Endothelial cell of hepatic sinusoid (primary cell): ENCODE results near the gene SMARCE1.

Experiments
- in situ Hi-C: cut with HindIII; loops from 2 replicates; pipeline ENCODE4 v1.10.0; 2017; ENCODE audit warnings: low sequenced_read_pairs

Gene SMARCE1

DNA sequence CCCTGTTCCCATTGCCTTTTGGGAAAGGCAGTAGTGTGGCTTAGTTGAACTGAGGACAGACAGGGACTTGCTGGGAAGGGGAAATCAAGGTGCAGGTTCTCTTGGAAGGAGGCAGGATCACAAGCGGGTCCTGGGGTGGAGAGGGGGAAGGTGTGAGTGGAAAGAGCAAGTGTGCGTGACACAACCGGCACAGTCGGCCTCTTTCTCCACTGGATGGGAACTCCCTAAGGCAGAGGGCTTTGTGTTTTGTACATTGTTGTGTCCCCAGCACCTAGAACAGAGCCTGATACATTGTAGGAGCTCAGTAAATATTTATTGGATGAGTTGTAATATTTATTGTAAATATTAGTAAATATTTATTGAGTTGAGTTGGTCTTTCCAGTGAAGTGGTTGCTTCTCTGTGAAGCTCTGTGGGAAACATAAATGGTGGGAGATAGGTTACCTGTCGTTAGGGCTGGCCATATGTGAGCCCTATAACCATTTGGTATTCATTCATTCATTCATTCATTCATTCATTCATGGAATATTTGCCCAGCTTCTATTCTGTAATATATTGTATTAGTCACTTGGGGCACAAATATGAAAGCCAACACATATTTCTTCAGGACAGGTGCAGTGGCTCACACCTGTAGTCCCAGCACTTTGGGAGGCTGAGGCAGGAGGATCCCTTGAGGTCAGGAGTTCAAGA, 34.0 kb downstream of the SMARCE1 start:
- in situ Hi-C loops = no loop called here

- in situ Hi-C loops = no loop called here
Observed at GRCh38 chr17:40612599-40613244, 34.9 kb downstream of the SMARCE1 start.

- in situ Hi-C loops = no loop called here
Observed at GRCh38 chr17:40611840-40612474, 35.7 kb downstream of the SMARCE1 start.

- in situ Hi-C loops = no loop called here
Observed at GRCh38 chr17:40610359-40610758, 37.3 kb downstream of the SMARCE1 start.

- in situ Hi-C loops = no loop called here
Observed at GRCh38 chr17:40608061-40608581, 39.5 kb downstream of the SMARCE1 start.

DNA sequence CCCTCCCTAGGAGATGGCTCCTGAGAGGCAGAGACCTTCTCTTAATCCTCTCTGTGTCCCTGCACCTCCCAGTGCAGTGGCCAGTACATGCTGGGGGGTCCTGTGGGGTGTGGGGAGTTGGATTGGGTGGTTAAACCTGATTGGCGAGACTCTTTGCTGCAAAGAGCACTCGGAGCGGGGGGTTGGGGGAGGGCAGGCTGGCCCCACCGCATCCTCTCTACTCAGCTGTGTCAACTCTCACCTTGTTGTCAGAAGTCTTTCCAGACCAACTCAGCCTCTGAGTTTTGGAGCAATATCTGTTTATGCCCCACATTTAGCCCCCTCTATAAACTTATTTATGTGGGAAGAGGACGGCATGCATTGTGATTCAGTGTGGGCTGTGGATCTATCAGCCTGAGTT, 40.0 kb downstream of the SMARCE1 start:
- in situ Hi-C loops = no loop called here

DNA sequence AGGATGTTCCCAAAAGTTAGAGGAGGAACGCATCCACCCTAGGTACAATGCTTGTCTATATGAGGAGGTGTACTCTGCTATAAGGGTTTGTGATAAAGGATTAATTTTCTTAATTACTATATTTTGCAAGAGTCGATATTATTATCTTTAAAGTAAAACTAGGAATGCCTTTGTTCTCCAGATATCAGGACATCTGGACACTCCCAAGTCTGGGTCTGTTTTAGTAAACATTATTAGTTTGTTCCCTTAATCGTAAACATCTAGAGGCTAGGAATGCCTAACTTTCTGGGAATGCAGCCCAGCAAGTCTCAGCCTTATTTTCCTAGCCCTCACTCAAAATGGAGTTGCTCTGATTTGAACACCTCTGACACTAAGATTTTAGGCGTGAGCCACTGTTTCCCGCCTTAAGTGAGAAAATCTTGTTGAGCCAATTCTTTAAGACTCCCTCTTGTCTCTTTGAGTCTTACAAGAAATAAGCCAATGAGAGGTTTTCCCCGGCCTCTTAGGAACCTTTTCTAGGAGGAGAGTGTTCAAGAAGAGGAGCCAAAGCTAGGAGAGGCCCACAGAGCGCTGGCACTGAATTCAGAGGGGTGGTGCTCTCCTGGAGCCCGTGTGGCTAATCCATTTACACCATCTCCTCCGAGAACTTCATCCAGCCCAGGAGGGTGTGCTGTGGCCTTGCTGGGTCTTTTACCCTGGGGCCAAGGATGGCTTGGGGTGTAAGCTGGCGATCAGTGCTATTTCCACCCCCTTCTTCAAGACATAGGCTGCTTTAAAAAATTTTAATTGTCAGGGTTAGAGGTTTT, 40.9 kb downstream of the SMARCE1 start:
- in situ Hi-C loops = no loop called here

GRCh38 chr17:40605306-40605705, 42.3 kb downstream of the SMARCE1 start:
- in situ Hi-C loops = no loop called here

DNA sequence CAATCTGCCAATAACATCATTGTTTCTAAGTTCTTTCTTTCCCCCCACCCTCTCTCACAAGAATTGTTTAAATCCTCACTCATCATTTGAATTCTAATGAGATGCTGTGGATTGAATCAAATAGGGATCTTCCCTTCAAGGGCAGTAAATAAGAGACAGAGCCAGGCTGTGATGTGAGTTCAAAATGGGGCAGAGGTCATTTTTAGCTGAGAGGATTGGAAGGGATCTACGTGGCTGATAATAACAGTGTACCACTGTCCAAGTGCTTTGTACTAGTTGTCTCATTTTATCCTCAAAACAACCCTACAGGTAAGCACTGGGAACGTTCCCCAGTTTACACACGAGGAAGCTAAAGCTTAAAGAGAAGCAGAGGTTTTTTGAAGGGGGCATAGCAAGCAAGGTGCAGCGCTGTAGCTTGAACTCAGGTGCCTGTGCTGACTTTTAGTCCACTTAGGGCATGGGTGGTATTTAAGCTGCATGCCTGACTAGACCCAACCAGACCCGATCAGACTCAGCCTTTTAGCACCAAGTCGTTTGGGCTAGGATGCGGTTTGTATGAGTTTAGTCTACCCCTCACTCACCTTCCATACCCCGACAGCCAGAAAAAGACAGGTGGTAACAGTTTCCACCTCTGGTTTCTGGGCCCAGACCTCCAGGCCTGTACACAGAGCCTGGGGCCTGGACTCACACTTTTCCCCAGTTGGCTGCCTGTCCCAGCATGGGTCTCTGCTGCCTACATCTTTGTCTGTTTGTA, 43.1 kb downstream of the SMARCE1 start:
- in situ Hi-C loops = no loop called here

- in situ Hi-C loops = no loop called here
Observed at GRCh38 chr17:40602445-40603443, 44.9 kb downstream of the SMARCE1 start.

- in situ Hi-C loops = no loop called here
Observed at GRCh38 chr17:40600486-40601046, 47.1 kb downstream of the SMARCE1 start.

DNA sequence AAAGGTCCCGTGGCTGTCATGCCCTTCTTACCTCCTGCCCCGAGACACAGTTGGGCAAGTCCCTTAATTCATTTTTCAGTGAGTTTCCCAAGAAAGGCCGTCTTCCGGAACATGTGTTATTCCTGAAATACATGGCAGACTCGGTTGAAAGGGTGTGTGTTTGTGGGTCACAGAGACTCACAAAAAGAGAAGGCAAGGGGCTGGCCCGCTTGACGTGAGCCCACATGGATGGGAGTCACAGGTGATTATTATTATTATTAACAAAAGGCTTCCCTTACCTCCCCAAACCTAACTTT, 48.2 kb downstream of the SMARCE1 start:
- in situ Hi-C loops = no loop called here

DNA sequence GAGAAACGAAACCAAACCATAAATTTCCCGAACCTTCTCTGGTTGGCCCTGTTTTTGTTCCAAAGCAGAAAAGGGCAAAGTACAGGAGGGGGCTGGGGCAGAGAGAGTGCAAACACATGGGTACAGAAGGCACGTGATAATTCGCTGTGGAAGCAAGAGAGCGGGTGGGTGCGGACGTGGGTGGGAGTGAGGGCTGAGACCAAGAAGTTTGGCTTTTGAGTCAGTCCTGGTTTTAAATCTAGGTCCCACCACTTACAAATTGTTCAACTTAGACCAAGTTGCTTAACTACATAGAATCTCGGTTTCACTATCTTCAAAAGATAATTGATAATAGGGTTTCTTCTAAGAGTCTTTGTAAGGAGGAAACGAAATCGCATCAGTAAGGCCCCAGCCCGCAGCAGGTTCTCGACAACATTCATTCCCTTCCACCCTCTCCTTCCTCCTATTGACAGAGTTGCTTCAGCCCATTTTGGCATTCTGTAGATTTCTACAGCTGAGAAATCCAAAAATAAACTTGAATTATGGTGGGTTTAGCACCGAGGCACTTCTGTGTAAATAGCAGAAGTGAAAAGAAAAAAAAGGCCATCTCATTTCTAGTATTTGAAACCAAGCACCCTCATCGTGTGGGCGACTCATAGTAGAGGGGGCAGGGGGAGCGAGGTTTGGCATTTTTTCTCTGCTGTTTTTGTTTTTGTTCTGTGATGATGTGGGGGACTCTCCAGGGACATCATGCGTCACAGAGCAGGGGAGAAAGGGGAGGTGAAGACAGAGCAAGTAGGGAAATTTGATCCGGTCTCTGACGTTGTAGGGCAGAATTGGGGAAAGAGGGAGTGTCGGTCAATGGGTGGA, 48.8 kb downstream of the SMARCE1 start:
- in situ Hi-C loops = no loop called here

DNA sequence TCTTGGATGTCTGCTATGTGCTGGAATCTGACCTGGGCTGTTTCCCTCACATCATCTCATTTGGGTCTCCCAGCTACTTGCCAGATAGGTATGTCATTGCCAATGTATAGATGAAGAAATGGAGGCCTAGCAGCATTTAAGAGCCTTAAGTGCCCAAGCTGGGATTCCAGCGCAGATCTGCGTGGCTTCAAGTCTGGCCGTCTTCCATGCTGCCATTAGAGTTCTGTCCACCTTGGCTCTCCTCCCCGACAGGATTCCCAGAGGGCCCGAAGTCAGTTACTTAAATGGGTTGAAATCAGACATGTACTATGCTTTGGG, 49.4 kb downstream of the SMARCE1 start:
- in situ Hi-C loops = no loop called here

DNA sequence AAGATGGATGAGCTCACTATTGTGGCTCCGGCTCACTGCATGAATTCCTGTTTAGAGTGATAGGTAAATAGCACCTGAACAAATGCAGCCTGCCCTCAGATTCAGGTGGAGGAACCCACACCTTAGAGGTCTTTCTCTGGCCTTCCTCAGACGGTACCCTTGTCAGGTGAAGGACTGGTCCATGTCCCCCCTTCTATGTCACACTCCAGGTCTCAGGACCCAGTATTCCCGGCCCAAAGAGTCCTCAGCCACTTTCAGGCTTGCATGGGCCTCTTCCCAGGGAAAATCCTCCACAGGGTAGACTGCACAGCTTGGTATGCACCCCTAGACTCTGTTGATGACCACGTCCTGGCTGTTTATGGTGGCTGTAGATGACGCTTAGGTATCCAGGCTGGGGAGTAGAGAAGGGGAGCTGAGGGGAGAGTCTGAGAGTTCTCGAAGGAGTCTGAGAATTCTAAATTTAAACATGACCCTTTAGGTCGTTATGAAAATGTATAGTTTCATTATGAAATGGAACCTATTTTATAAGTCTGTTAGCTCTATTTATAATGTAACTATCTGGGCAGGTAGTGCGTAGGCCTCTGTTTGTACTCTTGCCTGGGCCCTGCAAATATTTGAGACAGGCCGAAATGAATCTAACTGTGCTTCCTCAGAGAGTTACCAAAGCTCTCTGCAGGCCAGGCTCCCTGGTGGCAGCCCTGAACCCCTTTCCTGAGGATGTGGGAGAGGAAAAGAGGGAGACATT, 49.9 kb downstream of the SMARCE1 start:
- in situ Hi-C loops = no loop called here

- in situ Hi-C loops = no loop called here
Observed at GRCh38 chr17:40597156-40597555, 50.5 kb downstream of the SMARCE1 start.

- in situ Hi-C loops = no loop called here
Observed at GRCh38 chr17:40596261-40596919, 51.2 kb downstream of the SMARCE1 start.
